IMR-90 (cell line): ENCODE measurements around the gene FAM171A1.

Experiments used
- BHLHE40 ChIP-seq: fragments of 150-350 bp; IDR thresholded peaks from 2 replicates; pipeline ENCODE4 v1.6.1; 2016; ENCODE audit warnings: mild to moderate bottlenecking, low read depth, low read length
- CEBPB ChIP-seq: IDR thresholded peaks from 2 replicates; pipeline ENCODE4 v1.6.1; 2012; ENCODE audit warnings: low read depth, low read length, improper control_type of control experiment
- CHD1 ChIP-seq: IDR thresholded peaks from 2 replicates; pipeline ENCODE4 v1.6.1; 2012; ENCODE audit warnings: low read depth, low read length, improper control_type of control experiment
- NFE2L2 ChIP-seq: fragments of 150-350 bp; IDR thresholded peaks from 2 replicates; pipeline ENCODE4 v1.6.1; 2016; ENCODE audit warnings: low read depth, mild to moderate bottlenecking, low read length
- POLR2A ChIP-seq: IDR thresholded peaks from 2 replicates; pipeline ENCODE4 v1.6.1; 2012; ENCODE audit warnings: mild to moderate bottlenecking, low read depth, low read length
- RAD21 ChIP-seq: IDR thresholded peaks from 2 replicates; pipeline ENCODE4 v1.6.1; 2012; ENCODE audit warnings: low read length, improper control_type of control experiment
- TF ChIP-seq, protein P1 (sequence below): conservative IDR thresholded peaks from 2 replicates; pipeline ENCODE4 v1.5.1; 2012; ENCODE audit warnings: mild to moderate bottlenecking, low read depth, low read length, improper control_type of control experiment
- TF ChIP-seq, protein P2 (sequence below): fragments of 150-350 bp; IDR thresholded peaks from 2 replicates; pipeline ENCODE4 v1.6.1; 2016; ENCODE audit warnings: low read depth, mild to moderate bottlenecking, low read length, moderate library complexity, borderline replicate concordance

DNA sequence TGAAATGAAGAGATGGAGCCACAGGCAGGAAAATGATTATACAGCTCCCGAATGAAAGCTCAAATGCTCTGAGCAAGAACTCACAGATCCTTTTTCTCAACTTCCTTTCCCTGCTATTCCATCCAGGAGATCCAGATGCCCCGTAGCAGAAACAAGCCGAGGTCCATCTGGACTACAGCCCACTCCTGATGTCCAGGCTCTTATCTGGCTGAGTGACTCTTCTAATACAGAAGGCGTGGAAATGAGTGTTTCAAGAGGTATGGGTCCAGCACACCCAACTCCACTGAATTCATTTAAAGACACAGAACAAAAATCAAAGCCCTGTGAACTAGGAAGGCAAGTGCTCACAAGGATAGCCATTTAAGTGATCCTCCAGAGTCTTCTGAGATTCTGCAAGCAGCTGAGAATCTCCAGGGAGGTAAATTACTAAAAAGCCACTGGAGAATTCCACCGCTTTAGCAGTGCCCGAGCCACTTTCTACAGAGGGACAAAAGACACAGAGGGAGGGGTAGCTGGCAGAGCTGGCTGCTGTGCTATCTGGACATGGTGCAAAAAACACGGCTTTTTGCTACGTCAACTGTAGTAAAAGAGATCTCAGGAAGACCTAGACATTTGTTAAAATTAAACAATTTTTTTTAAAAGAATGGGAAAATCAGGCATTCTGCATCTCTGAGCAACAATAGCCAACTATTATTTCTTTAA is 24.5 kb downstream of the FAM171A1 start:
- TF ChIP-seq, protein P1, sequence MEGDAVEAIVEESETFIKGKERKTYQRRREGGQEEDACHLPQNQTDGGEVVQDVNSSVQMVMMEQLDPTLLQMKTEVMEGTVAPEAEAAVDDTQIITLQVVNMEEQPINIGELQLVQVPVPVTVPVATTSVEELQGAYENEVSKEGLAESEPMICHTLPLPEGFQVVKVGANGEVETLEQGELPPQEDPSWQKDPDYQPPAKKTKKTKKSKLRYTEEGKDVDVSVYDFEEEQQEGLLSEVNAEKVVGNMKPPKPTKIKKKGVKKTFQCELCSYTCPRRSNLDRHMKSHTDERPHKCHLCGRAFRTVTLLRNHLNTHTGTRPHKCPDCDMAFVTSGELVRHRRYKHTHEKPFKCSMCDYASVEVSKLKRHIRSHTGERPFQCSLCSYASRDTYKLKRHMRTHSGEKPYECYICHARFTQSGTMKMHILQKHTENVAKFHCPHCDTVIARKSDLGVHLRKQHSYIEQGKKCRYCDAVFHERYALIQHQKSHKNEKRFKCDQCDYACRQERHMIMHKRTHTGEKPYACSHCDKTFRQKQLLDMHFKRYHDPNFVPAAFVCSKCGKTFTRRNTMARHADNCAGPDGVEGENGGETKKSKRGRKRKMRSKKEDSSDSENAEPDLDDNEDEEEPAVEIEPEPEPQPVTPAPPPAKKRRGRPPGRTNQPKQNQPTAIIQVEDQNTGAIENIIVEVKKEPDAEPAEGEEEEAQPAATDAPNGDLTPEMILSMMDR: no peak
- TF ChIP-seq RAD21: no peak
- TF ChIP-seq CHD1: no peak
- TF ChIP-seq BHLHE40: no peak
- no peak for TF ChIP-seq POLR2A
- TF ChIP-seq, protein P2, sequence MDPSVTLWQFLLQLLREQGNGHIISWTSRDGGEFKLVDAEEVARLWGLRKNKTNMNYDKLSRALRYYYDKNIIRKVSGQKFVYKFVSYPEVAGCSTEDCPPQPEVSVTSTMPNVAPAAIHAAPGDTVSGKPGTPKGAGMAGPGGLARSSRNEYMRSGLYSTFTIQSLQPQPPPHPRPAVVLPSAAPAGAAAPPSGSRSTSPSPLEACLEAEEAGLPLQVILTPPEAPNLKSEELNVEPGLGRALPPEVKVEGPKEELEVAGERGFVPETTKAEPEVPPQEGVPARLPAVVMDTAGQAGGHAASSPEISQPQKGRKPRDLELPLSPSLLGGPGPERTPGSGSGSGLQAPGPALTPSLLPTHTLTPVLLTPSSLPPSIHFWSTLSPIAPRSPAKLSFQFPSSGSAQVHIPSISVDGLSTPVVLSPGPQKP: no peak
- TF ChIP-seq NFE2L2: no peak
- TF ChIP-seq CEBPB: no peak
